Prostate gland (tissue), 2 donors: ENCODE data around the gene MRPL23. TPM values are rescaled to one million over a fixed set of nuclear protein-coding genes. Genes with fewer than 3 reads are reported as not detected.

ENCODE experiments used
- DNase-seq: peaks from one replicate; pipeline ENCODE4 v3.0.0-alpha.2; 2019; ENCODE audit warnings: low spot score
- H3K27ac ChIP-seq, 2 donors: fragments of 200-600 bp; sonication (generic); 2 replicates each; pipeline ENCODE4 v1.5.1; 2017 to 2019
- H3K27me3 ChIP-seq: fragments of 200-600 bp; sonication (generic); replicated peaks from 2 replicates; pipeline ENCODE4 v1.5.1; 2019; ENCODE audit not compliant: insufficient read depth
- H3K36me3 ChIP-seq, 2 donors: fragments of 200-600 bp; sonication (generic); 1 replicate in 1 of 2; 2 replicates in 1 of 2; pipeline versions ENCODE4 v1.5.1 to v1.8.1; 2017 to 2019
- H3K4me1 ChIP-seq: fragments of 200-600 bp; sonication (generic); replicated peaks from 2 replicates; pipeline ENCODE4 v1.5.1; 2019
- H3K4me3 ChIP-seq, 2 donors: fragments of 200-600 bp; sonication (generic); 2 replicates each; pipeline ENCODE4 v1.5.1; 2017 to 2019
- H3K9me3 ChIP-seq: fragments of 200-600 bp; sonication (generic); 2 replicates; pipeline ENCODE4 v1.5.1; 2017
- POLR2A ChIP-seq: fragments of 450-650 bp; IDR thresholded peaks from one replicate; pipeline ENCODE4 v1.6.1; 2016; ENCODE audit warnings: antibody characterized with exemption, mild to moderate bottlenecking
- POLR2AphosphoS5 ChIP-seq: sonication (generic); formaldehyde crosslinking; IDR thresholded peaks from one replicate; pipeline ENCODE4 v1.6.1; 2017; ENCODE audit warnings: antibody characterized with exemption
- WGBS: methylation state at CpG from one replicate; pipeline ENCODE4 v1.1.5; 2018; 5-methylcytosine and 5-hydroxymethylcytosine counted together
- intact Hi-C: fragments of 100-400 bp; cut with DNase I; formaldehyde crosslinking; loops from one replicate; pipeline ENCODE4 v1.14.2; 2022
- total RNA-seq, 2 donors: library from RNA; depleted of rRNA; stranded (reverse); fragments of >200 nt; gene quantifications; one replicate each; pipeline ENCODE4 v1.1.0, GENCODE V29; 2016
- TF ChIP-seq, protein P1 (sequence below), 4 experiments: fragments of 200-600 bp in 2 of 4; fragments of 450-650 bp in 2 of 4; sonication (generic) in 2 of 4; IDR thresholded peaks; 1 replicate in 3 of 4; 2 replicates in 1 of 4; pipeline ENCODE4 v1.5.1; 2016 to 2019; ENCODE audit warnings: antibody characterized with exemption in 4 of 4, mild to moderate bottlenecking in 2 of 4, moderate library complexity in 2 of 4

Gene MRPL23
- total RNA-seq, 2 donors from 2014 or later, result 155 to 162 TPM

DNA sequence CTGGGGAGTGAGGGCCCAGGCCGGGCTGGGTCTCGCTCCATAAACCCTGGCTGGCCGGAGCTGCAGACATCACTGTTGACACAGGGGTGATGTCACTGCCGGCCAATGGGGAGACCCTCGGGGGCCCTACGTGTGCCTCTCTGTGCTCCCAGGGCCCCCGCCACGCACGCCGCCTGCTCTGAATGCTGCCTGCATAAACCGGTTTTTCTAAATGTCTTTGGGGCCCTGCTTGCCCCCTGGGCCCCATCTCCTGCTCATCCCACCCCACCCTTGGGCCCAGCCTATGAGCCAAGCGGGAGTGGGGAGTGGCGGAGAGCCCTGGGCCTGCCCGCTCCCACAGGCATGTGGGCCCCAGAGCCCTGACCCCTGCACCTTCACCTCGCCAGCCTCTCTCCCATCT lies 42.8 kb downstream of the MRPL23 start:
- Histone ChIP-seq H3K9me3 (no peaks in the 10 kb centered on the region), H3K27ac (no peak overlapping the region), H3K27me3 (no peaks in the 10 kb centered on the region), H3K36me3 (no peaks in the 10 kb centered on the region), H3K4me3 (no peak overlapping the region), H3K4me1 (no peaks in the 10 kb centered on the region)
- WGBS, result no CpG with 5 or more reads among the region's 15 CpGs
- TF ChIP-seq, protein P1, sequence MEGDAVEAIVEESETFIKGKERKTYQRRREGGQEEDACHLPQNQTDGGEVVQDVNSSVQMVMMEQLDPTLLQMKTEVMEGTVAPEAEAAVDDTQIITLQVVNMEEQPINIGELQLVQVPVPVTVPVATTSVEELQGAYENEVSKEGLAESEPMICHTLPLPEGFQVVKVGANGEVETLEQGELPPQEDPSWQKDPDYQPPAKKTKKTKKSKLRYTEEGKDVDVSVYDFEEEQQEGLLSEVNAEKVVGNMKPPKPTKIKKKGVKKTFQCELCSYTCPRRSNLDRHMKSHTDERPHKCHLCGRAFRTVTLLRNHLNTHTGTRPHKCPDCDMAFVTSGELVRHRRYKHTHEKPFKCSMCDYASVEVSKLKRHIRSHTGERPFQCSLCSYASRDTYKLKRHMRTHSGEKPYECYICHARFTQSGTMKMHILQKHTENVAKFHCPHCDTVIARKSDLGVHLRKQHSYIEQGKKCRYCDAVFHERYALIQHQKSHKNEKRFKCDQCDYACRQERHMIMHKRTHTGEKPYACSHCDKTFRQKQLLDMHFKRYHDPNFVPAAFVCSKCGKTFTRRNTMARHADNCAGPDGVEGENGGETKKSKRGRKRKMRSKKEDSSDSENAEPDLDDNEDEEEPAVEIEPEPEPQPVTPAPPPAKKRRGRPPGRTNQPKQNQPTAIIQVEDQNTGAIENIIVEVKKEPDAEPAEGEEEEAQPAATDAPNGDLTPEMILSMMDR (IDR thresholded peaks at IDR 0.05), result no peak
- TF ChIP-seq POLR2A (no peak), POLR2AphosphoS5 (no peak)
- no peak for DNase-seq
- intact Hi-C loops, result no loop called here

DNA sequence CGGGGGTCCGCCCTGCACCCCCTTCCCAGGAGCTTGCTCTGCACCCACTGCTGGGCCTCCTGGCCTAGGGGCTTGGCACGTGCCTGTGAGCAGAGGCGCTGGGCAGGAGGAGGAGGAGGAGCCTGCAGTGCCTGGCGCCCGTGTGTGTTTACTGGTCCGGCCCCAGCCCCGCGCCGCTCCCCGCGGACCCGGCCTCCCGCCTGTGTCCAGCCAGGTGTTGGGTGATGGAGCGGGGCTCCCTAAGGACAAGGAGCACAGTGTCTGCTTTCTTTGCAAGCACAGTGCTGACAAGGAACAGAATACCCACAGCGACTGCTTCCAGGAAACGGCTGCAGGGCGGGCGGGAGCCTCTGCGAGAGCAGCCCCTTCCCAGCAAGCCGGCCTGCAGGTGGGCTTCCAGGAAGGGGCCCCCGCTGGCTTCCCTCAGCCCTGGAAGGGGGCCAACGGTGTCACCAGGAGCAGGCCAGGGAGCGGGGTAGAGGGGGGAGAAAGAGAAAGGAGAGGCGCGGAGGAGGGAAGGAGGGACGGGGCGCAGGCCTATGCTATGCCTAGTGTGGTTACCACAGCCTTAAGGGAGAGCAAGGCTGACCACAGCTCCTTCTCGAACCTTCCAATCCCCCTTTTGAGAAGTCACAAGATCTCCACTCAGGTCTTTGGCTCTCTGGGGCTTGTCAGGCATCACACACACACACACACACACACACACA lies 43.9 kb downstream of the MRPL23 start:
- intact Hi-C loops, result no loop called here
- WGBS, result no CpG with 5 or more reads among the region's 29 CpGs

DNA sequence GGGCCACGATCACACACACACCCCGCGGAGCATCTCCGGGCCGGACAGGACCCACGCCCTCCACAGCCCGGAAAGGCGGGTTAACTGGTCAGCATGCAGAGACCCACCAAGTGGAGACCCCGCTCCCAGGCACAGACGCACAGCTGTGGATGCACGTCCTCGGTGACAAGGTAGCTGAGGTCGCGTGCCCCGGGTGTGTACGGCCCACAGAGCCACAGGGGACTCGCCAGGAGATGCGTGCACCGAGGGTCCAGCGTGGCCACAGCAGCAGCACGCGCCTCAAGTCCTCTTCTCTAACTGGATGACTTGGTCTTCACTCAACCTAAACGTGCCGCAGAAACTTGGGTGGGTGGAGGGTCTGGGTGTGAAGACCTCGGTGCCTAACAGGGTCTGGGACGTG lies 45.0 kb downstream of the MRPL23 start:
- Histone ChIP-seq H3K9me3 (no peaks in the 10 kb centered on the region), H3K36me3 (no peaks in the 10 kb centered on the region), H3K4me1 (no peaks in the 10 kb centered on the region), H3K27ac (no peak overlapping the region), H3K27me3 (no peaks in the 10 kb centered on the region), H3K4me3 (no peak overlapping the region)
- intact Hi-C loops, result no loop called here
- TF ChIP-seq, protein P1 (IDR thresholded peaks at IDR 0.05), result no peak
- TF ChIP-seq POLR2AphosphoS5, result no peak
- TF ChIP-seq POLR2A, result no peak
- no CpG with 5 or more reads among the region's 26 CpGs for WGBS
- DNase-seq, result no peak

More for the DNA sequence above, 43.9 kb downstream of the MRPL23 start:
- DNase-seq, result no peak
- H3K4me1 ChIP-seq, result no peaks in the 10 kb centered on the region
- no peaks in the 10 kb centered on the region for H3K36me3 ChIP-seq
- no peaks in the 10 kb centered on the region for H3K27me3 ChIP-seq
- H3K9me3 ChIP-seq, result no peaks in the 10 kb centered on the region
- no peak overlapping the region for H3K27ac ChIP-seq
- TF ChIP-seq, protein P1 (IDR thresholded peaks at IDR 0.05), result no peak
- TF ChIP-seq POLR2A (no peak), POLR2AphosphoS5 (no peak)
- no peak overlapping the region for H3K4me3 ChIP-seq

DNA sequence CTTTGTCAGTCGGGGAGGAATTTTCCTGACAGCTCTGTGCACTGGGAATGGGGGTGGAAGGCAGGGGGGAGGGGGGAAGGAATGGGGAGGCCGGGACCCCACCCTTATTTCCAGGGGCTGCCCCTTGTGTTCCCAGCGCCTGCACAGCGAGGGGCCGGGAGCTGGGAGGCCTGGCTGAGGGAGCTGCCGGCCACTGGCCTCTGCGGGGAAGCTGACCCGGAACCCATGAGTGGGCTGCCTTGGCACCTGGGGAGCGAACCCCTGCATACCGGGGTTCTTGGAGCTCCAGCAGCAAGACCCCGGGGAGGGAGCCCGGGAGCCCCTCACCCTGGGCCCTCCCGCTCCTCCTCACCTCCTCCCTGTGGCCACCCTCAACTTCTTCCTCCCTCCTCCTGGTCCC lies 47.0 kb downstream of the MRPL23 start:
- no peak for TF ChIP-seq POLR2A
- TF ChIP-seq POLR2AphosphoS5, result no peak
- TF ChIP-seq, protein P1 (IDR thresholded peaks at IDR 0.05), result no peak
- no peaks in the 10 kb centered on the region for H3K4me1 ChIP-seq
- DNase-seq, result no peak
- intact Hi-C loops, result no loop called here
- no peak overlapping the region for H3K4me3 ChIP-seq
- H3K27ac ChIP-seq, result no peak overlapping the region
- no peaks in the 10 kb centered on the region for H3K36me3 ChIP-seq
- no peaks in the 10 kb centered on the region for H3K9me3 ChIP-seq
- WGBS, result 68% methylated on average over 5 of the region's 13 CpGs
- H3K27me3 ChIP-seq, result no peaks in the 10 kb centered on the region

DNA sequence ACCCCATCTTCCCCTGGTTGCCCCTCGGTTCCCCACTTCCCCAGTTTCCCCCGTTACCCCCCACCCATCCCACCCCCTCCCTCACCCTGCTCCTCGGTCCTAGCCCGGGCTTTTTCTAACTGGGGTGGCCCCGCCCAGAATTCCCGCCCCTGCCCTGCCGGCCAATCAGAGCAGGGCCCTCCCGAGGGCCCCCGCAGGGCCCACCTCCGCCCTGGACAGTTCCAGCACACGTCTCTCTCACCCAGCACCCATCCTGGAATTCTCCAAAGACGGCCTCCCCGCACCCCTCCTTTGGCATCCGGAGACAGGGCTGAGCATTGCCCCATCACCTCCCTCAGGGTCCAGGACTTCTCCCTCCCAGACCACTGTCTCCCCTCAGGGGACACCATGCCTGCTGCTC lies 50.6 kb downstream of the MRPL23 start, which contains the start of gene H19:
H19 (minus strand) TSS at position 88 of the 400 bp plus-strand sequence.
- Histone ChIP-seq H3K4me3 (no peak within 1 kb of the TSS), H3K27ac (no peak within 1 kb of the TSS), H3K4me1 (no peaks in the 10 kb centered on the region), H3K9me3 (no peaks in the 10 kb centered on the region), H3K36me3 (no peaks in the 10 kb centered on the region), H3K27me3 (no peaks in the 10 kb centered on the region)
- DNase-seq, result no peak
- TF ChIP-seq, protein P1 (IDR thresholded peaks at IDR 0.05), result no peak
- TF ChIP-seq POLR2A (no peak), POLR2AphosphoS5 (no peak)
- WGBS, result no CpG with 5 or more reads among the region's 14 CpGs
- intact Hi-C loops, result no loop called here
